ENCODE data around the gene TRAF1. TPM values are rescaled to one million over a fixed set of nuclear protein-coding genes. Genes with fewer than 3 reads are reported as not detected.

TRAF1 gene
- total RNA-seq, 2 donors from 2014 or later: 10.2 to 14.6 TPM

GRCh38 chr9:120942186-120943001, 15.8 kb upstream of the TRAF1 start:
- no peak for DNase-seq (ENCODE audit: low spot score)
- intact Hi-C loops (cut with DNase I): no loop called here

- intact Hi-C loops (cut with DNase I): no loop called here
- no peak for DNase-seq (ENCODE audit: low spot score)
These were observed 14.6 kb upstream of the TRAF1 start for GRCh38 chr9:120941046-120941770.

GRCh38 chr9:120940573-120940972, 14.0 kb upstream of the TRAF1 start:
- intact Hi-C loops (cut with DNase I): no loop called here

GRCh38 chr9:120938851-120939250, 12.3 kb upstream of the TRAF1 start:
- intact Hi-C loops (cut with DNase I): no loop called here

More at GRCh38 chr9:120940573-120940972, 14.0 kb upstream of the TRAF1 start:
- DNase-seq (ENCODE audit: low spot score): no peak

GRCh38 chr9:120937596-120937995, 11.0 kb upstream of the TRAF1 start:
- DNase-seq (ENCODE audit: low spot score): no peak
- intact Hi-C loops (cut with DNase I): no loop called here

More at GRCh38 chr9:120938851-120939250, 12.3 kb upstream of the TRAF1 start:
- no peak for DNase-seq (ENCODE audit: low spot score)

- no peak for DNase-seq (ENCODE audit: low spot score)
- intact Hi-C loops (cut with DNase I): no loop called here
These were observed 10.5 kb upstream of the TRAF1 start for GRCh38 chr9:120937127-120937526.

- intact Hi-C loops (cut with DNase I): no loop called here
- no peak for DNase-seq (ENCODE audit: low spot score)
These were observed 10.1 kb upstream of the TRAF1 start for GRCh38 chr9:120936764-120937122.

GRCh38 chr9:120936011-120936763, 9.6 kb upstream of the TRAF1 start:
- intact Hi-C loops (cut with DNase I): no loop called here
- peak; percentile 98 for DNase-seq (ENCODE audit: low spot score)

- intact Hi-C loops (cut with DNase I): no loop called here
- DNase-seq (ENCODE audit: low spot score): peak; percentile 98
These were observed 8.8 kb upstream of the TRAF1 start for GRCh38 chr9:120935383-120935857.

- no peak for DNase-seq (ENCODE audit: low spot score)
- intact Hi-C loops (cut with DNase I): no loop called here
These were observed 7.7 kb upstream of the TRAF1 start for GRCh38 chr9:120934281-120934680.

GRCh38 chr9:120933310-120934055, 6.9 kb upstream of the TRAF1 start:
- DNase-seq (ENCODE audit: low spot score): no peak
- intact Hi-C loops (cut with DNase I): no loop called here

GRCh38 chr9:120932086-120932823, 5.7 kb upstream of the TRAF1 start:
- DNase-seq (ENCODE audit: low spot score): no peak
- intact Hi-C loops (cut with DNase I): no loop called here

- intact Hi-C loops (cut with DNase I): no loop called here
- DNase-seq (ENCODE audit: low spot score): no peak
These were observed 4.9 kb upstream of the TRAF1 start for GRCh38 chr9:120931231-120932085.

GRCh38 chr9:120929229-120929791, 2.7 kb upstream of the TRAF1 start:
- intact Hi-C loops (cut with DNase I): loop anchor here in 1 of 2 donors (5.0 kb wide), 1 partner anchor 52 kb away; the partner anchor contains the start of gene PHF19
- DNase-seq (ENCODE audit: low spot score): no peak

- DNase-seq (ENCODE audit: low spot score): peak; percentile 90
- intact Hi-C loops (cut with DNase I): loop anchor here in 1 of 2 donors (5.0 kb wide), 1 partner anchor 51 kb away; the partner anchor contains the start of gene PHF19
These were observed 2.1 kb upstream of the TRAF1 start for GRCh38 chr9:120928483-120929228.

GRCh38 chr9:120928015-120928482, 1.5 kb upstream of the TRAF1 start:
- intact Hi-C loops (cut with DNase I): loop anchor here in 1 of 2 donors (5.0 kb wide), 1 partner anchor 51 kb away; the partner anchor contains the start of gene PHF19
- peak; percentile 87 for DNase-seq (ENCODE audit: low spot score)

Measured in posterior vena cava (tissue), 2 donors.